HEK293 (cell line): ENCODE measurements around the gene PPP4C.

ENCODE experiments used
- GLI2 ChIP-seq: fragments of 450-650 bp; formaldehyde crosslinking; IDR thresholded peaks from 2 replicates; pipeline ENCODE4; 2017; ENCODE audit warnings: missing biosample characterization, missing genetic modification characterization, low read depth, borderline replicate concordance
- MEIS1 ChIP-seq: sonication (generic); formaldehyde crosslinking; IDR thresholded peaks from 2 replicates; pipeline ENCODE4 v1.8.1; 2022; ENCODE audit warnings: missing genetic modification reagents, mild to moderate bottlenecking, borderline replicate concordance
- ZBTB17 ChIP-seq: fragments of 450-650 bp; formaldehyde crosslinking; IDR thresholded peaks from 2 replicates; pipeline ENCODE4 v1.5.1; 2016; ENCODE audit warnings: missing biosample characterization, missing genetic modification characterization
- ZBTB26 ChIP-seq: fragments of 450-650 bp; formaldehyde crosslinking; optimal IDR thresholded peaks from 2 replicates; pipeline ENCODE3; 2016; ENCODE audit warnings: missing biosample characterization, mild to moderate bottlenecking, missing genetic modification characterization
- ZBTB49 ChIP-seq: fragments of 450-650 bp; formaldehyde crosslinking; IDR thresholded peaks from 2 replicates; pipeline ENCODE4 v1.5.1; 2016; ENCODE audit warnings: missing biosample characterization, missing genetic modification characterization, low read depth
- ZIC2 ChIP-seq: fragments of 450-650 bp; formaldehyde crosslinking; IDR thresholded peaks from 2 replicates; pipeline ENCODE4 v1.5.1; 2016; ENCODE audit warnings: missing biosample characterization, missing genetic modification characterization
- ZNF133 ChIP-seq: fragments of 450-650 bp; formaldehyde crosslinking; IDR thresholded peaks from 2 replicates; pipeline ENCODE4 v1.5.1; 2016; ENCODE audit warnings: missing biosample characterization, missing genetic modification characterization
- ZNF138 ChIP-seq: fragments of 450-650 bp; formaldehyde crosslinking; IDR thresholded peaks from 2 replicates; pipeline ENCODE4 v1.5.1; 2016; ENCODE audit warnings: missing biosample characterization, missing genetic modification characterization, borderline replicate concordance
- ZNF24 ChIP-seq: fragments of 450-650 bp; formaldehyde crosslinking; IDR thresholded peaks from 2 replicates; pipeline ENCODE4 v1.5.1; 2016; ENCODE audit warnings: missing biosample characterization, missing genetic modification characterization
- ZNF280C ChIP-seq: fragments of 450-650 bp; formaldehyde crosslinking; IDR thresholded peaks from 2 replicates; pipeline ENCODE4 v1.5.1; 2016; ENCODE audit warnings: missing biosample characterization, missing genetic modification characterization
- ZNF335 ChIP-seq: fragments of 450-650 bp; formaldehyde crosslinking; conservative IDR thresholded peaks from 2 replicates; pipeline ENCODE4 v1.5.1; 2016; ENCODE audit warnings: missing biosample characterization, missing genetic modification characterization
- ZNF398 ChIP-seq: fragments of 450-650 bp; formaldehyde crosslinking; IDR thresholded peaks from 2 replicates; pipeline ENCODE4 v1.5.1; 2017; ENCODE audit warnings: missing biosample characterization, missing genetic modification characterization
- ZNF416 ChIP-seq: fragments of 450-650 bp; formaldehyde crosslinking; IDR thresholded peaks from 2 replicates; pipeline ENCODE4 v1.5.1; 2016; ENCODE audit warnings: missing biosample characterization, missing genetic modification characterization
- ZNF488 ChIP-seq: fragments of 450-650 bp; formaldehyde crosslinking; IDR thresholded peaks from 2 replicates; pipeline ENCODE4 v1.5.1; 2016; ENCODE audit warnings: missing biosample characterization, missing genetic modification characterization
- ZNF544 ChIP-seq: fragments of 450-650 bp; formaldehyde crosslinking; IDR thresholded peaks from 2 replicates; pipeline ENCODE4 v1.5.0; 2017; ENCODE audit warnings: missing biosample characterization, missing genetic modification characterization
- ZNF548 ChIP-seq: fragments of 450-650 bp; formaldehyde crosslinking; IDR thresholded peaks from 2 replicates; pipeline ENCODE4 v1.5.1; 2016; ENCODE audit warnings: missing biosample characterization, missing genetic modification characterization
- ZNF580 ChIP-seq: fragments of 450-650 bp; formaldehyde crosslinking; IDR thresholded peaks from 2 replicates; pipeline ENCODE4 v1.5.1; 2016; ENCODE audit warnings: missing biosample characterization, missing genetic modification characterization
- ZNF670 ChIP-seq: fragments of 450-650 bp; formaldehyde crosslinking; IDR thresholded peaks from 2 replicates; pipeline ENCODE4 v1.5.1; 2016; ENCODE audit warnings: missing biosample characterization, missing genetic modification characterization, low read depth
- ZNF777 ChIP-seq: fragments of 450-650 bp; formaldehyde crosslinking; IDR thresholded peaks from 2 replicates; pipeline ENCODE4 v1.5.1; 2017; ENCODE audit warnings: missing biosample characterization, missing genetic modification characterization, borderline replicate concordance
- ZSCAN5A ChIP-seq: fragments of 450-650 bp; formaldehyde crosslinking; IDR thresholded peaks from 2 replicates; pipeline ENCODE4 v1.5.1; 2016; ENCODE audit warnings: missing biosample characterization, missing genetic modification characterization

PPP4C gene

GRCh38 chr16:30064729-30065101 is 11.1 kb upstream of the PPP4C start (continued):
- no peak for TF ChIP-seq ZNF398 (tag by site-specific recombination)
- TF ChIP-seq ZSCAN5A (tag by site-specific recombination), result no peak
- no peak for TF ChIP-seq ZNF280C (tag by site-specific recombination)
- no peak for TF ChIP-seq ZIC2 (tag by site-specific recombination)
- TF ChIP-seq ZNF548 (tag by site-specific recombination), result no peak
- no peak; the same call in 1 of the 2 replicates for TF ChIP-seq MEIS1 (CRISPR knock-in tag)
- no peak for TF ChIP-seq ZNF24 (tag by site-specific recombination)
- 0 out of 2 replicates have a peak, but pooled peaks have one; percentile 7 for TF ChIP-seq ZNF335 (tag by site-specific recombination)
- TF ChIP-seq ZBTB26 (tag by site-specific recombination), result no peak
- no peak for TF ChIP-seq ZBTB49 (tag by site-specific recombination)
- TF ChIP-seq ZNF777 (tag by site-specific recombination), result no peak
- no peak for TF ChIP-seq ZNF544
- TF ChIP-seq ZNF138 (tag by site-specific recombination), result no peak
- TF ChIP-seq ZNF133, result no peak
- TF ChIP-seq GLI2 (tag by site-specific recombination), result no peak
- no peak for TF ChIP-seq ZNF670 (tag by site-specific recombination)
- TF ChIP-seq ZBTB17 (tag by site-specific recombination), result no peak
- TF ChIP-seq ZNF580 (tag by site-specific recombination), result no peak
- TF ChIP-seq ZNF416 (tag by site-specific recombination), result no peak
- no peak for TF ChIP-seq ZNF488
- TF ChIP-seq, all 188 proteins: peak for 5
